HG03039 (cell line): ENCODE results near the gene CBFA2T3.

Experiments
- ATAC-seq: cut with Tn5 transposase; IDR thresholded peaks from one replicate; pipeline ENCODE4 v1.9.1; 2021; ENCODE audit warnings: mild to moderate bottlenecking, moderate library complexity; ENCODE audit not compliant: unreplicated experiment

The CBFA2T3 gene

DNA sequence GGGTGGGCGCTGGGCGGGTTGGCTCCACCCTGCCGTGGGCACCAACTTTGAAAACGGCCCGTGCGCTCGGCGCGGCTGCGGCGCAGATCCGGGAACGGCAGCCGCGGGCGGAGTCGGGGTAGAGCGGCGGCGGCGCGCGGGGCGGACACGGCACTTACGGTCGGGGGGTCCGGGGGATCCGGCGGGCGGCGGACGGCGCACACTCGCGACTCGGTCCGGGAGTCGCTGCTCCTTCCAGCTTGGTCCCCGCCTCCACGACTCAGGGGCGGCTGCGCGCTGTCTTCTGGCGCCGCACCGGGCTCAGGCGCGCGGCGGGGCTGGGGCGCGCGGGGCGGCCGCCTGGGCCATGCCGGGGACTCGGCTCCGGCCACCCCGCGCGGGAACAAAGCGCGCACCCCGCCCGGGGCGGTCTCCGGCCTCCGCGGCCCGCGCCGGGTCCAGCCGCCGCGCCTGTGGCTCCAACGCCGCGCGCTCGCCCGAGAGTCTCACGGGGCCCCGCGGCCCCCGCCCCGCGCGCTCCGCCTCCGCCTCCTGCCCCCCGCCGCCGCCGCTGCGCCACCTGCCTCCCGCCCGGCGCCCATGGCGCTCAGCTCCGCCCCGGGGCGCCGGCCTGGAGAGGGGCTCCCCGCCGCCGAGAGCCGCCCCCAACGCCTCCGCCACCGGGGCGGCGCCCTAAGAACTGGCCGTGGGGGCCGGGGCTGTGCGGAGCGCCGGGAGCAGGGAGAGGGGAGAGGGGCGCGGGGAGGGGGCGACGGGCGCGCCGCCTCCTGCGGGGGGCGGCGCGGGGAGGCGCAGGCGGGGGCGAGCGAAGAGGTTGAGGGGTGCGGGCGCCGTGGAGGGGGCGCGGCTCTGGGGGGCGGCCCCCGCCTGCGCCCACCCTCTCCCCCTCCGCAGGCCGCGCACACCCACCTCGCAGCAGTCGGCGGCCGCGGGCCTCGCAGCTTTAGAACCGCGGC lies 35.9 kb downstream of the CBFA2T3 start:
- no peak for ATAC-seq

DNA sequence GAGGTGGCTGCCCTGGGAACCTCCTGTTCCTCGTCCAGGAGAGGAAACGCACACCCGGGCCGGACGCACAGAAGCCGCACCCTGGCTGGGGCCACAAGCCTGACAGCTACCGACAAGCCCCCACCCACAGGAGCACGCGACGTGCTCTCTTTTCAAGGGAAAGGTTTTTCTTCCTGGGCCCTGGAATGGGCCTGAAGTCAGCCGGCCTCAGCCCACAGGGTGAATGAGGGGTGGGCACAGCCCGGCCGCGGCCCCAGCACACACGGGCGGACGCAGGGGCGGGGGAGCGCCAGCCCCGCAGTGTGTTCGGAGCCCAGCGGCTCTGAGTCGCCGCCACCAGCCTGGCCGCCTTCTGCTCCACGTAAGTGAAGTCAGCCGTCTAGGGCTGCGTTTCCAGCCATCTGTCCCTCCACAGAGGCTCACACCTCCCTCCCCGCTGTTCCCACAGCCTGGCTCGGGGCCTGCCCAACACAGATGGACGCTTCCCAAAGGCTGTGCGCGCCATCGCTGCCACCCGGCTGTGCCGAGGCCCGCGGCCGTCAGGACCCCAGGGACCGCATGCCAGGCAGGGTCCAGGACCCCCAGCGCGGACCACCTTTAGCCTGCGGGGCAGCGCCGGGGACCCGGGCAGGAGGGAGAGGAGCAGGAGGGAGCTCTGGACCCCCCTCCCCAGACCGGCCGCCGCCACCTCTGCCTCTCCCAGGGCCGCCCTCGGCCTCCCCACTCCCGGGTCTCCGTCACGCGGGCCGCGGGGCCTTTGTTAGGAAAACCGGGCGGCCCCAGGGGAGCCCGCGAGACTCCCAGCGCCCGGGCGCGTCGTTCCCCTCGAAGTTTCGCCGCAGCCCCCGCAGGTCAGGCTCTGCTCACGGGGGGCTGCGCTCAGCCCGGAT lies 36.8 kb downstream of the CBFA2T3 start:
- no peak for ATAC-seq

DNA sequence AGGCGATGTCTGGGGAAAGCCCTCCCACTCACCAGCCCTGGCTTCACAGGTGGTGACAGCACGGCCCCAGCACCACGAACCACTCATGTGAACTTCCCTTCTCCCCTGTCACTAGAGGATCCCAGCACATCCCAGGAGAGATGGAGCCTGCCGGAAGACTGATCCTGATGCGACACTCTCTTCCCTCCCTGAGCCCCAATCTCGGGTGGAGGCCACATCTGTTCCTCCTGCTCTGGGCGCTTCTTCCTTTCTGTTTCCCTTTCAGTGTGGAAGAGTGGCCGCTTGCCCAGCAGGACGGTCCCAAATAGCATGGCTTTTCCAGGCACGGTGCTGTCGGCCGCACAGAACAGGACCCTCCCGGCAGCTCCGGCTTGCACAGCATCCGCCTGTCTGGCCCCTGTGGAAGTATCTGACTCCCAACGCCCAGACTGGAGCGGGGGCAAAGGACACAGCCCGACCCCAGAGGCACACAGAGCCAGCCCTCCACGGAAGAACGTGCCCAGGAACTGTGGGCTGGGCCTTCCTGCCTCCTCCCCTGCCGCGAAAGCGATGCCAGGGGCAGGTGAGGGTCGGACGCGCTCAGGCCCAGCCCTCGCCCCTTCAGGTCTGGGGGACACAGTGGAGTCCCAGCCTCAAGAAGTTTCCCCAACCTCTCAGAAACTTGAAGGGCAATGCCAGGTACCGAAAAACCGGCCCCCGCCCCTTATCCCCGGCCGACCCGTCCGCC lies 37.6 kb downstream of the CBFA2T3 start:
- no peak for ATAC-seq

DNA sequence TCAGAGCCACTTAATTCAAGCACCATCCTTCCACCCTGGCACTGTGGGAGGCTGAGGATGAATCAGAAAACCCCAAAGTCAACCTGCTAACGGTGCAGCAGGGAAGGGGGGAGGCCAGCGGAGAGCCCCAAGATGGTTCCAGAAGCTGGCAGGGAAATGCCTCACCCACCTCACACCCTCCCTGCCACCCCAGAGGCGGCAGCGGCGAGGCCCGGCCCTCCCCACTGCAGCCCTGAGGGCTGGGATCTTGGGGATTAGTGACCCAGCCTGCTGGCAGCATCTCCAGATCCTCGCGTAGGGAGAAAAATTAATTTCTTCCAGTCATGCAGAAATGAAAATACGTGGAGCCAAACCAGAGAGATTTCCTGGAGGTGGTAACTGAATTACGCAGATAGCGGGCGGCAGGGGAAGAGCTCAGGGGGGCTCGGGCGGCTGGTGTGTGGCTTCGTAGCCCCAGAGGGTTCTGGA lies 38.2 kb downstream of the CBFA2T3 start:
- no peak for ATAC-seq

DNA sequence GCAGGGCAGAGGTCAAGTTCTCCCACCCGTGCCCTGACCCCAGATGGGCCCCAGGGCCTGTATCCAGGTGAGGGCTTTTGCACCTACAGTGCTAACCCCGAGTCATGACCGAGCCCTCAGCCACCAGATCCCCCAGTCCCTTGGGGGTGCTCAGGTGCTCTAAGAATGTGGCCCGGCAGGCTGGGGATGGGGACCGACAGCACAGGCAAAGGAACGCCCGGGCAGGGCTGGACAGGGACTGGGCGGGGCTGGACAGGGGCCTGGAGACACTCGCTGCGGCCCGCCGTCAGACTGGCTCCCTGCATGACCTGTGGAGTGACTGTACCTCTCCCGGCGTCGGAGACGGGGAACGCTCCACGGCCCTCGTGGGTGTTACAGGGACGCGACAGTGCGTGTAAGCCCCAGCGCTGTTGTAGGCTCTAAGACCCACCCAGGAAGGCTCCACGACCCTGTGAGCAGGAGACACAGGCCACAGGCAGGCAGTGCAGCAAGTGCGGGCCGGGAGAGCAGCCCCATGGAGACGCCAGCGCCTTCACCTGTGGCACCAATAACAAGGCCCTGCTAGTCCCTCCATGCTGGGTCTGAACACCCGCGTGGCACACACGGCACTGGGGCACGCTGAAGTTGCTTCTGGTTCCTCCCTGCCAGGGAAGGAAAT lies 38.8 kb downstream of the CBFA2T3 start:
- ATAC-seq, result no peak

DNA sequence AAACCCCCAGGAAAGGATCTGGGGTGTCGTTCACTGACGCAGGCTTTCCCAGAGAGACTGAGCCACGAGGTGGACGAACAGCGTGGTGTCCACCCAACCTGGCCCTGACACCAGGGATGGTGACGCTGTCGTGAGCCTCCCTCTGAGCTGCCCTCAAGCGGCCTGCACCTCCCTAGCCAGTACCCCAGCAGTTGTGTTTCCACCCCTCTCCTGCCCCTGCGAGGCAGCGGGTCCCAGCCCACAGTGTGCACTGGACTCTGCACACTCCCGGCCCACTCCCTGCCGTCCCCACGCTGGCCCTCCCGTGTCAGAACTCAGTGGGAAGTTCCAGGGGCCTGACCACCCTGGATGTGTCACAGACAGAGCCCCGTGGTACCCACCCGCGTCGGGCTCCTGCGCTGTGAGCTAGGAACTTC lies 39.8 kb downstream of the CBFA2T3 start:
- ATAC-seq, result no peak

DNA sequence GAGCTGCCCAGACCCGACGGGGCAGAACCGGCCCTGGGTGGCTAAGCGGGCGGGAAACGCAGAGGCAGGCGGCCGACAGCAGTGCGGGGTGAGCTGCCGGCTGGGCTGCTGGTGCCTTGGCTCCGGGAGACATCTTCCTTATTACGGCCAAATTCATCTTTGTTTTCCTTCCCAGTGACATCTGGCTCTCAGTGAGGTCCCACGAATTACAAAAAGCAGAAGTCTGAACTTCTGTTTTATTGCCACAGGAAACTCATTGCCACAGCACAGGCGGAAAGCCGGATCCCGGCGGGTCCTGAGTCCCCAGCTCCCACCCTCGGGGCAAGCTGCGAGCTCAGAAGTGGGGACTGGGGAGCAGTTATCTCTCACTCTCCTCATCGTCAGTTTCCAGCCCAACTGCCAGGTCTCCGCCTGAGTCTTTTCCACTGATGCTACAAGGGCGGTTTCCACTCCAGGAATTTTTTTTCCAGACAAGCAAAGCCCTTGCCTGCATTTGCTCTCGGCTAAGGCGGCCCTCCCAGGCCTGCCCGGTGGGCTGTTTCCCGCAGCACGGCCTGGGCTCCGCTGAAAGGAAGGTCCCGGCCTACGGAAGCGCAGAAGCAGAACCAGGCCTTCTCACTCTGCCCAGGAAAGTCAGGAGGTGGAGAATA lies 40.3 kb downstream of the CBFA2T3 start:
- ATAC-seq, result no peak

DNA sequence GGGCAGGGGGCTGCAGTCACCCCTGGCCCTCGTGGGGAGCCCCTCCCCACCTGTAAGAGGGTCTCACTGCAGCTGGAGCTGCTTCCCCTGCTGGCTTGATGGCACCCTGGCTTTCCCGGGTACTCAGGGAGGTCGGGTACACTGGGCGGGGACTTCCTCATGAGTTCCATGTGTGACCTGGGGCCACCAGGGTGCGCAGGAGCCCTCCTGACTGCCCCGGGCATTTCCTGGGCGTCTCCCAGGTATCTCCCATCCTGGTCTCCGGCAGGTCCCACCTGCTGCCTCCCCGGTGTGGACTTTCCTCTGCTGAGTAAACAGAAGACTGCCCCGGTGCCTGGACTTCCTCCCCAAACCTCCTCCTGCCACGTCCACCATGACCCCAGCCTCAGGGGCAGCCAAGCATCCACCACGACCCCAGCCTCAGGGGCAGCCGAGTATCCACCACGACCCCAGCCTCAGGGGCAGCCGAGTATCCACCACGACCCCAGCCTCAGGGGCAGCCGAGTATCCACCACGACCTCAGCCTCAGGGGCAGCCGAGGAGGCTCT lies 40.9 kb downstream of the CBFA2T3 start:
- ATAC-seq, result no peak

DNA sequence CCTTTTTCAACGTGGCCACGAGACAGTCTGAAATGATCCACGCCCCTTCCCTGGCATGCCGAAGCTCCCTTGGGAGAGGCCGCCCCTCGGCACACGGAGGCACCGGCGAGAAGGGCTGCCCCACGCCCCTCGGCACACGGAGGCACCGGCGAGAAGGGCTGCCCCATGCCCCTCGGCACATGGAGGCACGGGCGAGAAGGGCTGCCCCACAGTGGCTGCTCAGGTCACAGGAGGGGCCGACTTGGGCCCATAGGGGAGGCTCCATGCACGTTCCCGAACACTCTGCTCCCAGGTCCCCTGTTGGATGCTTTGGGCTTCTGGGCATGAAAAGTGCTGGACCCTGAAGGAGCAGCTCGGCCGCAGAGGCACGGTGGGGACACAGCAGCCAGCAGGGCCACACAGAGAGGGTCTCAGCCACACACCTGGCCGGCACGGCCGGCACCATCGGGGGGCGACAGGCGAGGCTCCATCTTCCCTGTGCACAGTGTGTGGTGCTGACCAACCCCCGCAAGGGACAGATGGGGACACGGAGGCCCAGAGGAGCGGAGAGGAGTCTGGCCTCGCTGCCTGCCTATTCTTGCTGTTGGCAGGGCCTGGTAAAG lies 42.8 kb downstream of the CBFA2T3 start:
- no peak for ATAC-seq

DNA sequence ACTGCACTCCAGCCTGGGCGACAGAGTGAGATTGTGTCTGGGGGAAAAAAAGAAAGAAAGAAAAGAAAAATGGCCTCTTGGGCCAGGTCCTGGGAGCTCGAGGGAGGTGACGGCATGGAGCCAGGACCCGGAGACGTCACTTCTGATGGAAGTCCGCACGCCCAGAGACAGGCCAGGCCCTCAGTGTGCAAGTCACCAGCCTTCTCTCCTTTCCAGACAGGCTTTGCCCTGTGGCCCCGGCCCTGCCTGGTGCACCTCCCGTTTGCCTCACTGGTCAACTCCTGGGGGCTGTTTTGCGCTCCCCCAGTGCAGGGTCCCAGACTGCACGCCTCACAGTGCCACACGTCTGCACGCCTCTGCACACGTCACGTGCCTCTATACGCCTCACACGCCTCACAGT lies 44.1 kb downstream of the CBFA2T3 start:
- ATAC-seq, result no peak

DNA sequence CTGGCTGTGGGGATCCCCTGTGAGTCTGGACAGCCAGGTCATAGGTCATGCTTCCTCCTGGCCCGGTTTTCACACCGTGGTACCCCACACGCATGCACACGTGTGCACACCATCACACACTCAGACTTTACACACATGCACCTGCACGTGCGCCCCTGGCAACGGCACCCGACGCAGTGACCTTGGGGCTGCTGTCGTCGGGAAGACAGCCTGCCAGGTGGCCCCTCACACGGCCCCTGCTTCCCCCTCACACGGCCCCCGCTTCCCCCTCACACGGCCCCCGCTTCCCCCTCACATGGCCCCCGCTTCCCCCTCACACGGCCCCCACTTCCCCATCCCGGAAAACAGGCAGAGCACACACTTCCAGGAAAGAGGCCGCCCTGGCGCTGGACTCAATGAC lies 45.1 kb downstream of the CBFA2T3 start:
- ATAC-seq, result no peak

DNA sequence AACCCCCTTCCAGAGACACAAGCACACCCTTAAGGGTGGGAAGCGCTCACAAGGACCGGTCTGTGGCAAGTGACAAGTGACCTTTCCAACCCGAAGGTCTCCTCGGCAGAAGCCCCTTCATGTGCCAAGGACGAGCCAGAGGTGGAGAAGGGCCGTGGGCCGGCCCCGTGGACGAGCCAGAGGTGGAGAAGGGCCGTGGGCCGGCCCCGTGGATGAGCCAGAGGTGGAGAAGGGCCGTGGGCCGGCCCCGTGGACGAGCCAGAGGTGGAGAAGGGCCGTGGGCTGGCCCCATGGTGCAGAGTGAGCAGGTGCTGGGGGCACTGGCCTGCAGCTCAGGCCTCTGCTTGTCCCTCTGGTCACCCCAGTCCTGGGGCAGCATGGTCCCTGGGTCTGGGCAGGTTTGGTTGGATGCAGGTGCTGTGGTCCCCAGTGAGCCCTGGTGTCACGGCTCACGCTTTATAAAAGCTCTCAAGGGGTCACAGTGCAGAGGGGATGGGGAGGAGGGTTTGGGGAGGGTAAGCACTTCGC lies 45.6 kb downstream of the CBFA2T3 start:
- no peak for ATAC-seq

DNA sequence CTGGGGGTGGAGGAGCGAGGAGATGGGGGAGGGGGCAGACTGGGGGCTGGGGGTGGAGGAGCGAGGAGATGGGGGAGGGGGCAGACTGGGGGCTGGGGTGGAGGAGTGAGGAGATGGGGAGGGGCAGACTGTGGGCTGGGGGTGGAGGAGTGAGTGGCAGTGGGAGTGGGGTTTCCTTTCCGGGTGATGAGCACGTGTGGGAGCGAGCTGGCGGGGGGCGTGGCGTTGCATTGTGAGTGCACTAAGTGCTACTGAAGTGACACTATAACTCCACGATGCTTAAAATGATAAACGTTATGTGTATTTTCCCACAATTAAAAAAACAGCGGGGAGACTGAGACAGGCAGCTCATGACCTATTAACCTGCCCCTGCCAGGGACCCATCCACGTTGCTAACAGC lies 46.3 kb downstream of the CBFA2T3 start:
- ATAC-seq, result no peak

DNA sequence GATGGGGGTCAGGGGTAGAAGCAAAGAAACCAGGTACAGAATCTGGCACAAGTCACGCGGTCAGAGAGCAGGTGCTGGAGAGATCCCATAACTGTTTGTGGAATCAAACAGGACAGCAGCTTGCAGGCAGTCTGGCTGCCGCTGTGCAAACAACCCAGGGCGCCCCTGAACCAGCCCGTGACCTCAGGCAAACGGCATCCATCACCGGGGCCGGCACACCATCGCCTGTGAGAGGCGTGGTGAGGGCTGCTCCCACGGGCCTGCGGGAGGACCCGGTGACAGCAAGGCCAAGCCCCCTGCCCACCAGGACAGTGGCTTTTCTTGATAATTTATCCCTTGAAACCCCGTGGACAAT lies 47.9 kb downstream of the CBFA2T3 start:
- no peak for ATAC-seq

DNA sequence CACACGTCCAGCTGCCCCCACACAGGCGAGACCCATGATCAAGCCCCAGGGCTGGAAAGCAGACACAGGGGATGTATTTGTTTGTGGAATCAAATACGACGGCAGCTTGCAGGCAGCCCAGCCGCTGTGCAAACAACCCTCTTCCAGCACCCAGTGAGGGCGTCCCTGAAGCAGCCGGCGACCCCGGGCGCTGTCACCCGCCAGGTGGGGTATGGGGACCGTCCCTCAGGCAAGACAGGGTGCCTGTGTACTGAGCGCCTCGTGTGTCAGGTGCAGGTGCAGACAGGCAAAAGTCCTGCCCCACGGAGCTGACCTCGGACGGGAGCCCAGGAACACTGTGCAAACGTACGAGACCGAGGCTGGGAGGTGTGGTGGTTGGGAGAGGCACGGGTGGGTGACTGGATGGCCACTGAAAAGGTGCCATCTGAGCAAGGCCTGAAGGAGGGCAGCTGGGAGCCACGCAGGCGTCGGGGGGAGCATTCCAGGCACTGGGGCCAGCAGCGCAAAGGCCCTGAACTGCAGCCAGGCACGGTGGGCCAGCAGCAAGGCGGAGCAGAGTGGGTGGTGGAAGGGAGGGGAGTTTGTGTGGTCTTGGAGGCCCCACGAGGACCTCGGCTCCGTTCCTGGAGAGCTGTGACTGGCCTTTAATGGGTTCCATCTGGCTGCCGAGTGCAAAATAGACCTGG lies 48.5 kb downstream of the CBFA2T3 start:
- ATAC-seq, result no peak

DNA sequence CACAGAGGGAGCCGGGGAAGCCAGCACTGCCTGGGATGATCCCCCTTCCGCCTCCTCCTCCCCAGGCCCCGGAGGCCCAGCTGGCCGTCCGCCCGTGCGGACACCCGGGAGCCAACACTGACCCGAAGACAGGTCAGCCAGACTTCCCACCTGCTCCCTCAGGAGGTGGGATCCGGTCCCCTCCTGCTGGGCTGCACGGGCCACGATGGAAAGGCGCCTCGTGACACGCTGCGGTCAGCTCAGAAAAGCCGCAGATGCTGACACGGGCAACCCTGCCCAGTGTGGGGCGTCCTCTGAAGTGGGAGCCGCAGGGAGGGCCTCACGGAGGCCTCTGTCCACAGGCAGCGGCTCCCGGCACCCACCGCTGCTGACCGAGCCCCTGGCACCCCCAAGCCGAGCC lies 49.3 kb downstream of the CBFA2T3 start:
- ATAC-seq, result no peak

DNA sequence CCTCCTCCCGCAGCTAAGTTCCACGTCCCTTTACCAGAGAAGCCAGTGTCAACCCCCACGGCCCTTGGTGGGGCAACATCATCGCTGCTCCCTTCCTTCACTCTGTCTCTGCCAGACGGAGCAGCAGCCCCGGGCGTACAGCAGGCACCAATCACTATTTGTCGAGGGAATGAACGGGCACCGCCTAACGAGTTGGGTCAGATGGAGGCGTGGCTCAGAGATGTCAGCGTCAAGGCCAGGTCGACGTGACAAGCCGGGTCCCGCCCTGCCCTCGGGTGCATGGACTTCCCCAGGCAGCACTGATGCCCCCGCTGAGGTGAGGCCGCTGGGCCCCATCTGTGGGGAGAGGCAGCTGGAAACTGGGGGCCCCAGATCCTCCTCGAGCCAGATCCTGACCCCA lies 50.0 kb downstream of the CBFA2T3 start:
- no peak for ATAC-seq

DNA sequence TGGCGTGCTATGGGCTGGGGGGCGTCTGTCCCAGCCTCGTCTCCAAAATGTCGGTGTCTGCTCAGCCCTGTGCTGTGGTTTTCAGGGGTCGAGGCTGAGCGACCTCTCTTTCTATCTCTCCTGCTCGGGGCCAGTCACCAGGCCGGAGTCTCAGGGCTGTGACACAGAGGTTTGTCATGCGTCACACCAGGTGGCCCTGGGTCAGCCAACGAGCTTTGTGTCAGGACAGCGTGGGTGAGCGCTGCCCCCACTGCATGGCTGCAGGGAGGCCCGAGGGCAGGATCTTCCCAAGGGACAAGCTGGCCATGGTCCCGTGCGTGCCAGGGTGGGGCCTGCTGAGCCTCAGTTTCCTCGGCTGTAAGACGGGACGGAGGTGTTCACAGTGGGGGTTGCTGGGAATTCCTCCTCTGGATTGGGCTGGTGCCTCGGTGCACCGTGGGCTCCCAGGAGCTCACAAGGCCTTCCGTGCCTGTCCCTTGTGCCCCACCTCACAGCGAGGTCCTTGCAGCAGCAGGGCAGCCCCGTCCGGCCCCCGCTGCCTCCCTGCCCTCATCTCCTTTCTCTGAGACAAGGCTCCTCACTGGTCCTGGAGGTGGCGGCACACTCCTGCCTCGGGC lies 50.5 kb downstream of the CBFA2T3 start:
- ATAC-seq, result no peak
